ENCODE data around the gene TMA16.
"Not testable (repeated sequence)": the region's sequence is repeated elsewhere in the genome, so short reads cannot be mapped to it uniquely, and the experiment has no call there.

Gene TMA16

GRCh38 chr4:163536091-163536490 is 41.6 kb downstream of the TMA16 start:
- no peak overlapping the region for H3K4me3 ChIP-seq (replicated peaks; ENCODE audit: low read depth, low read length)
- H3K27me3 ChIP-seq (replicated peaks; ENCODE audit: control insufficient read depth, insufficient read depth, low read length), result no peaks in the 10 kb centered on the region
- H3K36me3 ChIP-seq (ENCODE audit: control insufficient read depth, insufficient read depth, low read length), result no peaks in the 10 kb centered on the region; the same call in 1 of the 2 replicates
- no peak for DNase-seq (ENCODE audit: extremely low read depth, insufficient read length)
- no peak for TF ChIP-seq CTCF (IDR thresholded peaks at IDR 0.05; ENCODE audit: insufficient read depth, low read length, poor library complexity, severe bottlenecking)

GRCh38 chr4:163537114-163537513 is 42.6 kb downstream of the TMA16 start:
- TF ChIP-seq CTCF (IDR thresholded peaks at IDR 0.05; ENCODE audit: insufficient read depth, low read length, poor library complexity, severe bottlenecking), result no peak

DNA sequence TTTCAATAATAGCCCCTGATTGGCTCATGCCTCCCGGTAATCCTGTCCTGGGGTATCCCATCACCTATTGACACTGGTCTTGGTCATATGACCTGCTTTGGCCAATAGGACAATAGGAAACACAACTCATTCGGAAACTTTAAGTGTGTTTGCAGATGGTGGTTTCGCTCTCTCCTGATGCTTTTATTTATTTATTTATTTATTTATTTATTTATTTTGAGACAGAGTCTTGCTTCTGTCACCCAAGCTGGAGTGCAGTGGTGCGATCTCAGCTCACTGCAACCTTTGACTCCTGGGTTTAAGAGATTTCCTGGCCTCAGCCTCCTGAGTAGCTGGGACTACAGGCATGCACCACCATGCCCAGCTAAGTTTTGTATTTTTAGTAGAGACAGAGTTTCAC is 44.3 kb downstream of the TMA16 start:
- DNase-seq (ENCODE audit: extremely low read depth, insufficient read length); H3K27me3 ChIP-seq (replicated peaks; ENCODE audit: control insufficient read depth, insufficient read depth, low read length): not testable (repeated sequence)

More at GRCh38 chr4:163537114-163537513, 42.6 kb downstream of the TMA16 start:
- no peaks in the 10 kb centered on the region; the same call in 1 of the 2 replicates for H3K36me3 ChIP-seq (ENCODE audit: control insufficient read depth, insufficient read depth, low read length)
- no peak overlapping the region for H3K4me3 ChIP-seq (replicated peaks; ENCODE audit: low read depth, low read length)
- no peaks in the 10 kb centered on the region for H3K27me3 ChIP-seq (replicated peaks; ENCODE audit: control insufficient read depth, insufficient read depth, low read length)
- DNase-seq (ENCODE audit: extremely low read depth, insufficient read length), result no peak

GRCh38 chr4:163540448-163540847 is 46.0 kb downstream of the TMA16 start:
- no peak for TF ChIP-seq CTCF (IDR thresholded peaks at IDR 0.05; ENCODE audit: insufficient read depth, low read length, poor library complexity, severe bottlenecking)
- Histone ChIP-seq H3K4me3 (replicated peaks; ENCODE audit: low read depth, low read length) (no peak overlapping the region), H3K36me3 (ENCODE audit: control insufficient read depth, insufficient read depth, low read length) (no peaks in the 10 kb centered on the region)

More for the DNA sequence above, 44.3 kb downstream of the TMA16 start:
- H3K36me3 ChIP-seq (ENCODE audit: control insufficient read depth, insufficient read depth, low read length); H3K4me3 ChIP-seq (replicated peaks; ENCODE audit: low read depth, low read length): not testable (repeated sequence)

GRCh38 chr4:163540977-163541376 is 46.5 kb downstream of the TMA16 start:
- H3K4me3 ChIP-seq (replicated peaks; ENCODE audit: low read depth, low read length), result no peak overlapping the region

More at GRCh38 chr4:163540448-163540847, 46.0 kb downstream of the TMA16 start:
- no peak for DNase-seq (ENCODE audit: extremely low read depth, insufficient read length)
- no peaks in the 10 kb centered on the region for H3K27me3 ChIP-seq (replicated peaks; ENCODE audit: control insufficient read depth, insufficient read depth, low read length)

DNA sequence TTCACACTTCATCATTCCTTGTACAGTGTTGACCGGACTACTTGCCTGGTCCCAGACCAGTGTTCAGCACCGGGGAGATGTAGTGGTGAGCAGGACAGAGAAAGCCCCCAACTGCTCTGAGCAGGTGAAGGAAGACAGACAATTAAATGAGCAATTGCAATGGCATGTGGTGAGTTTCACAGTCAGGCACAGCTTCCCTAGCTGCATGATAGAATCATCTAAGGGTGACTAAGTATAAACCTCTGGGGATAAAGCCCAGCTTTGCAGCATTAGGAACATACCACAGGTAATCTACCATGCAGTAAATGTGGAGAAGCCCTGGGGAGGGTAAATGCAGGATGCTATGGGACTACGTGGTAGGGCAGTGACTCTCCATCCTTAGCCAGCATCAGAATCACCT is 47.8 kb downstream of the TMA16 start:
- TF ChIP-seq CTCF (IDR thresholded peaks at IDR 0.05; ENCODE audit: insufficient read depth, low read length, poor library complexity, severe bottlenecking), result no peak
- H3K36me3 ChIP-seq (ENCODE audit: control insufficient read depth, insufficient read depth, low read length), result no peaks in the 10 kb centered on the region
- H3K27me3 ChIP-seq (replicated peaks; ENCODE audit: control insufficient read depth, insufficient read depth, low read length), result no peaks in the 10 kb centered on the region
- DNase-seq (ENCODE audit: extremely low read depth, insufficient read length), result no peak
- no peak overlapping the region for H3K4me3 ChIP-seq (replicated peaks; ENCODE audit: low read depth, low read length)

More at GRCh38 chr4:163540977-163541376, 46.5 kb downstream of the TMA16 start:
- no peaks in the 10 kb centered on the region for H3K36me3 ChIP-seq (ENCODE audit: control insufficient read depth, insufficient read depth, low read length)
- TF ChIP-seq CTCF (IDR thresholded peaks at IDR 0.05; ENCODE audit: insufficient read depth, low read length, poor library complexity, severe bottlenecking), result no peak
- DNase-seq (ENCODE audit: extremely low read depth, insufficient read length), result no peak
- H3K27me3 ChIP-seq (replicated peaks; ENCODE audit: control insufficient read depth, insufficient read depth, low read length), result no peaks in the 10 kb centered on the region
